ENCODE data around the gene TMEM184C.
A peak's percentile ranks its signal among the peaks of the same experiment; 100 is the strongest.

The TMEM184C gene

GRCh38 chr4:147597561-147597960 is 19.6 kb upstream of the TMEM184C start:
- Histone ChIP-seq H3K27ac (ENCODE audit: low read depth in 2 of 2, low read length in 2 of 2) (no peak overlapping the region), H3K4me1 (ENCODE audit: control insufficient read depth in 2 of 2, insufficient read depth in 2 of 2, low read length in 2 of 2) (no peaks in the 10 kb centered on the region), H3K9me3 (ENCODE audit: control insufficient read depth in 2 of 2, low read length in 2 of 2) (no peaks in the 10 kb centered on the region), H3K36me3 (ENCODE audit: control insufficient read depth in 2 of 2, insufficient read depth in 2 of 2, low read length in 2 of 2) (no peaks in the 10 kb centered on the region), H3K27me3 (ENCODE audit: control insufficient read depth in 2 of 2, insufficient read depth in 2 of 2, low read length in 2 of 2) (no peaks in the 10 kb centered on the region), H3K4me3 (ENCODE audit: low read length in 2 of 2) (no peak overlapping the region), H3K9ac (ENCODE audit: low read depth in 1 of 2, low read length in 2 of 2) (no peak overlapping the region)

GRCh38 chr4:147599206-147599605 is 18.0 kb upstream of the TMEM184C start:
- no peaks in the 10 kb centered on the region for H3K9me3 ChIP-seq (ENCODE audit: control insufficient read depth in 2 of 2, low read length in 2 of 2)
- H3K36me3 ChIP-seq (ENCODE audit: control insufficient read depth in 2 of 2, insufficient read depth in 2 of 2, low read length in 2 of 2) = no peaks in the 10 kb centered on the region
- no peak overlapping the region for H3K9ac ChIP-seq (ENCODE audit: low read depth in 1 of 2, low read length in 2 of 2)
- no peak overlapping the region for H3K27ac ChIP-seq (ENCODE audit: low read depth in 2 of 2, low read length in 2 of 2)
- no peaks in the 10 kb centered on the region for H3K4me1 ChIP-seq (ENCODE audit: control insufficient read depth in 2 of 2, insufficient read depth in 2 of 2, low read length in 2 of 2)
- no peaks in the 10 kb centered on the region for H3K27me3 ChIP-seq (ENCODE audit: control insufficient read depth in 2 of 2, insufficient read depth in 2 of 2, low read length in 2 of 2)
- no peak overlapping the region for H3K4me3 ChIP-seq (ENCODE audit: low read length in 2 of 2)

- Histone ChIP-seq H3K36me3 (ENCODE audit: control insufficient read depth in 2 of 2, insufficient read depth in 2 of 2, low read length in 2 of 2) (no peaks in the 10 kb centered on the region), H3K27me3 (ENCODE audit: control insufficient read depth in 2 of 2, insufficient read depth in 2 of 2, low read length in 2 of 2) (no peaks in the 10 kb centered on the region), H3K9me3 (ENCODE audit: control insufficient read depth in 2 of 2, low read length in 2 of 2) (no peaks in the 10 kb centered on the region), H3K4me3 (ENCODE audit: low read length in 2 of 2) (no peak overlapping the region), H3K27ac (ENCODE audit: low read depth in 2 of 2, low read length in 2 of 2) (no peak overlapping the region), H3K4me1 (ENCODE audit: control insufficient read depth in 2 of 2, insufficient read depth in 2 of 2, low read length in 2 of 2) (no peaks in the 10 kb centered on the region), H3K9ac (ENCODE audit: low read depth in 1 of 2, low read length in 2 of 2) (no peak overlapping the region)
Measured at GRCh38 chr4:147599769-147600168, 17.4 kb upstream of the TMEM184C start.

- no peak overlapping the region for H3K4me3 ChIP-seq (ENCODE audit: low read length in 2 of 2)
- no peaks in the 10 kb centered on the region for H3K4me1 ChIP-seq (ENCODE audit: control insufficient read depth in 2 of 2, insufficient read depth in 2 of 2, low read length in 2 of 2)
- H3K27me3 ChIP-seq (ENCODE audit: control insufficient read depth in 2 of 2, insufficient read depth in 2 of 2, low read length in 2 of 2) = no peaks in the 10 kb centered on the region
- no peak overlapping the region for H3K27ac ChIP-seq (ENCODE audit: low read depth in 2 of 2, low read length in 2 of 2)
- no peaks in the 10 kb centered on the region for H3K36me3 ChIP-seq (ENCODE audit: control insufficient read depth in 2 of 2, insufficient read depth in 2 of 2, low read length in 2 of 2)
- H3K9me3 ChIP-seq (ENCODE audit: control insufficient read depth in 2 of 2, low read length in 2 of 2) = no peaks in the 10 kb centered on the region
- no peak overlapping the region for H3K9ac ChIP-seq (ENCODE audit: low read depth in 1 of 2, low read length in 2 of 2)
Measured at GRCh38 chr4:147605499-147605898, 11.7 kb upstream of the TMEM184C start.

- H3K27me3 ChIP-seq (ENCODE audit: control insufficient read depth in 2 of 2, insufficient read depth in 2 of 2, low read length in 2 of 2) = no peaks in the 10 kb centered on the region
- no peaks in the 10 kb centered on the region for H3K36me3 ChIP-seq (ENCODE audit: control insufficient read depth in 2 of 2, insufficient read depth in 2 of 2, low read length in 2 of 2)
- no peak overlapping the region for H3K9ac ChIP-seq (ENCODE audit: low read depth in 1 of 2, low read length in 2 of 2)
- no peaks in the 10 kb centered on the region for H3K4me1 ChIP-seq (ENCODE audit: control insufficient read depth in 2 of 2, insufficient read depth in 2 of 2, low read length in 2 of 2)
- no peak overlapping the region for H3K27ac ChIP-seq (ENCODE audit: low read depth in 2 of 2, low read length in 2 of 2)
- H3K9me3 ChIP-seq (ENCODE audit: control insufficient read depth in 2 of 2, low read length in 2 of 2) = no peaks in the 10 kb centered on the region
- H3K4me3 ChIP-seq (ENCODE audit: low read length in 2 of 2) = no peak overlapping the region
Measured at GRCh38 chr4:147607471-147607870, 9.7 kb upstream of the TMEM184C start.

- no peak overlapping the region for H3K27ac ChIP-seq (ENCODE audit: low read depth in 2 of 2, low read length in 2 of 2)
- no peaks in the 10 kb centered on the region for H3K36me3 ChIP-seq (ENCODE audit: control insufficient read depth in 2 of 2, insufficient read depth in 2 of 2, low read length in 2 of 2)
- no peak overlapping the region for H3K9ac ChIP-seq (ENCODE audit: low read depth in 1 of 2, low read length in 2 of 2)
- no peaks in the 10 kb centered on the region for H3K9me3 ChIP-seq (ENCODE audit: control insufficient read depth in 2 of 2, low read length in 2 of 2)
- no peak overlapping the region for H3K4me3 ChIP-seq (ENCODE audit: low read length in 2 of 2)
- no peaks in the 10 kb centered on the region for H3K4me1 ChIP-seq (ENCODE audit: control insufficient read depth in 2 of 2, insufficient read depth in 2 of 2, low read length in 2 of 2)
- peaks cover 0 to 2% of the 10 kb centered on the region in 2 donors for H3K27me3 ChIP-seq (ENCODE audit: control insufficient read depth in 2 of 2, insufficient read depth in 2 of 2, low read length in 2 of 2)
Measured at GRCh38 chr4:147610686-147611085, 6.5 kb upstream of the TMEM184C start.

DNA sequence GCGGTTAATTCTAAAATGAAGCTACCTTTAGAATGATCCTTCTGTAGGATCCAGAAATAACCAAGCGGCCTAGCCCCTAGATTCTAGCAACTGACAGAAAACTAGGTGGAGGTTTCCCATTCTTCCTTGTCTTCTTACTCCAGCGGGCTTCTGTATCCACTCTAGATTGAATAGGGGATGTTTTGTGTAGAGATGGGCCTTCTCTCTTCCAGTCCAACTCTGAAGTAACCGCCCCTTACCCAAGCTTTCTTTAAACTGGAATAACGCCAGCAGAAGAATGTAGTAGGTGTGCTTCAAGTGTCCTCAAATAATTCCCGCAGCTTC is 386 bp upstream of the TMEM184C start:
- peaks cover 0 to 4% of the 10 kb centered on the region in 2 donors for H3K4me1 ChIP-seq (ENCODE audit: control insufficient read depth in 2 of 2, insufficient read depth in 2 of 2, low read length in 2 of 2)
- no peaks in the 10 kb centered on the region for H3K9me3 ChIP-seq (ENCODE audit: control insufficient read depth in 2 of 2, low read length in 2 of 2)
- H3K36me3 ChIP-seq (ENCODE audit: control insufficient read depth in 2 of 2, insufficient read depth in 2 of 2, low read length in 2 of 2) = peaks cover 0 to 5% of the 10 kb centered on the region in 2 donors
- peak overlapping the region; percentile 91 to 98 for H3K4me3 ChIP-seq (ENCODE audit: low read length in 2 of 2)
- H3K9ac ChIP-seq (ENCODE audit: low read depth in 1 of 2, low read length in 2 of 2) = peak overlapping the region; percentile 9 to 81
- peaks cover 0 to 2% of the 10 kb centered on the region in 2 donors for H3K27me3 ChIP-seq (ENCODE audit: control insufficient read depth in 2 of 2, insufficient read depth in 2 of 2, low read length in 2 of 2)
- H3K27ac ChIP-seq (ENCODE audit: low read depth in 2 of 2, low read length in 2 of 2) = peak overlapping the region in 1 of 2 donors; percentile 91

DNA sequence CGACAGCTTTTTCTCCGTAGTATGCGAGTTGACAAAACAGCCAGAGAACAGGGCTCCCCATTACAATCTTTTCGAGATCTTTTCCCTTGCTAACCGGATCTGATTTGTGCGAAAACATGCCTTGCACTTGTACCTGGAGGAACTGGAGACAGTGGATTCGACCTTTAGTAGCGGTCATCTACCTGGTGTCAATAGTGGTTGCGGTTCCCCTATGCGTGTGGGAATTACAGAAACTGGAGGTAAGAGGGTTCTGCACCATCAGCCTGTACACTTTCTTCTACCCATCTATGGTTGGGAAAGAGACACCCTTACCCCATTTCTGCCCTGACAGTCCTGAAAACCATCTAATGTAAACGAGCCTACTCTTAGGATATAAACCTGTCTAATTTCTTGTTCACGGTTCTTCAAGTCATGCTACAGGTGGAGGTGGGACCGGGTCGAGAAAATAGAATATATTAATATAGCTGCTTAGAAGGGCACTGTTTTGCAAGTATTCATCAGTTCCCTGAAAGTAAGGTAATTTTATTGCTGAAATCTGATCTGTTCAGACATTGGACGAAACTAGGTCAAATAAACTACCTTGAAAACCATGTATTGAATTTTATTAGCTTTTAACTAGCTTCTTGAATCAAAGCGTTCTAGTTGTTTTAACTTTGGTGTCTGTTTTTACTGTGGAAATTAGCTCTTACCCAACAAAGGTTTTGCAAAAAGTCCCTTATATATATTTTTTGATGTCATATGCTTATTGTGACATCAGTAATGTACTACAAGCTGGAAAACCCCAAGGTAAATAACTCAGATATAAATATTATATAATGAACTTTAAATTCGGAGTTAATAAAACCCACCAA is 869 bp downstream of the TMEM184C start:
- peak overlapping the region; percentile 91 to 98 for H3K4me3 ChIP-seq (ENCODE audit: low read length in 2 of 2)
- H3K9me3 ChIP-seq (ENCODE audit: control insufficient read depth in 2 of 2, low read length in 2 of 2) = no peaks in the 10 kb centered on the region
- peaks cover 3 to 10% of the 10 kb centered on the region in 2 donors for H3K36me3 ChIP-seq (ENCODE audit: control insufficient read depth in 2 of 2, insufficient read depth in 2 of 2, low read length in 2 of 2)
- peaks cover 0 to 4% of the 10 kb centered on the region in 2 donors for H3K4me1 ChIP-seq (ENCODE audit: control insufficient read depth in 2 of 2, insufficient read depth in 2 of 2, low read length in 2 of 2)
- H3K27me3 ChIP-seq (ENCODE audit: control insufficient read depth in 2 of 2, insufficient read depth in 2 of 2, low read length in 2 of 2) = peaks cover 0 to 2% of the 10 kb centered on the region in 2 donors
- H3K27ac ChIP-seq (ENCODE audit: low read depth in 2 of 2, low read length in 2 of 2) = peak overlapping the region; percentile 87 to 91
- H3K9ac ChIP-seq (ENCODE audit: low read depth in 1 of 2, low read length in 2 of 2) = peak overlapping the region; percentile 76 to 81

DNA sequence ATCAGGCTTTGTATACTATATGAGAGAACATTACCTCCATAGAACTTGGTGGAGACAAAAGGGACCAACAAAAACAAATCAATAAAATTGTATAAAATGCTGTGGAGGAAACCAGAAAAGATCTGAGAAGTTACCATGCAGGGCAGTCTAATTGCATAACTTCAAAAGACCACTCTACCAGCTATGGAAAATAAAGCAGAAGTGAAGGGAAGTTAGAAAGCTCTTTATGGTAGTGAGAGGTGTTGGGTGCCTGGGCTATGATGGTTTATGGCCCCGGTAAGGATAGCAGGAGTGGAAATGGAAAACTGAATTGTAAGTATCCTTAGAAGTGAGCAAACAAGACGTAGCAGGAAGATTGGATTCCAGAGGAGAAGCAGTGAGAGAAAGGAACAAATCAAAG is 3.1 kb downstream of the TMEM184C start:
- Histone ChIP-seq H3K27ac (ENCODE audit: low read depth in 2 of 2, low read length in 2 of 2) (no peak overlapping the region), H3K27me3 (ENCODE audit: control insufficient read depth in 2 of 2, insufficient read depth in 2 of 2, low read length in 2 of 2) (no peaks in the 10 kb centered on the region), H3K4me1 (ENCODE audit: control insufficient read depth in 2 of 2, insufficient read depth in 2 of 2, low read length in 2 of 2) (peaks cover 0 to 4% of the 10 kb centered on the region in 2 donors), H3K36me3 (ENCODE audit: control insufficient read depth in 2 of 2, insufficient read depth in 2 of 2, low read length in 2 of 2) (peaks cover 14 to 19% of the 10 kb centered on the region in 2 donors), H3K9ac (ENCODE audit: low read depth in 1 of 2, low read length in 2 of 2) (no peak overlapping the region), H3K9me3 (ENCODE audit: control insufficient read depth in 2 of 2, low read length in 2 of 2) (no peaks in the 10 kb centered on the region), H3K4me3 (ENCODE audit: low read length in 2 of 2) (no peak overlapping the region)

DNA sequence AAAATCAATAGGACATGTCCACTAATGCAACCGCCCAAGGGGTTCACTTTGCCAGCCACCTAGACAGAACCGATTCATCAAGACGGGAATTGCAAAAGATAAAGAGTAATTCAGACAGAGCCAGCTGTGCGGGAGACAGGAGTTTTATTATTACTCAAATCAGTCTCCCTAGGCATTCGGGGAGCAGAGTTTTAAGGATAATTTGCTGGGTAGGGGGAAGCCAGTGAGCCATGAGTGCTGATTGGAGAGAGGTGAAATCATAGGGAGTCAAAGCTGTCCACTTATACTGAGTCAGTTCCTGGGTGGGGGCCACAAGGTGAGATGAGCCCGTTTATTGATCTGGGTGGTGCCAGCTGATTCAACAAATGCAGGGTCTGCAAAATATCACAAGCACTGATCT is 8.5 kb downstream of the TMEM184C start:
- Histone ChIP-seq H3K27ac (ENCODE audit: low read depth in 2 of 2, low read length in 2 of 2) (no peak overlapping the region), H3K4me1 (ENCODE audit: control insufficient read depth in 2 of 2, insufficient read depth in 2 of 2, low read length in 2 of 2) (no peaks in the 10 kb centered on the region), H3K27me3 (ENCODE audit: control insufficient read depth in 2 of 2, insufficient read depth in 2 of 2, low read length in 2 of 2) (no peaks in the 10 kb centered on the region), H3K9me3 (ENCODE audit: control insufficient read depth in 2 of 2, low read length in 2 of 2) (no peaks in the 10 kb centered on the region), H3K9ac (ENCODE audit: low read depth in 1 of 2, low read length in 2 of 2) (no peak overlapping the region), H3K4me3 (ENCODE audit: low read length in 2 of 2) (no peak overlapping the region), H3K36me3 (ENCODE audit: control insufficient read depth in 2 of 2, insufficient read depth in 2 of 2, low read length in 2 of 2) (peaks cover 39 to 42% of the 10 kb centered on the region in 2 donors)
